WTC11 (cell line): ENCODE measurements around the gene GPR162. TPM values are rescaled to one million over a fixed set of nuclear protein-coding genes. Genes with fewer than 3 reads are reported as not detected.

Experiments used
- CBFB ChIP-seq: sonication (generic); formaldehyde crosslinking; IDR thresholded peaks from 2 replicates; pipeline ENCODE4 v1.8.1; 2022; ENCODE audit warnings: mild to moderate bottlenecking, low read depth, missing genetic modification reagents
- IRF2 ChIP-seq: sonication (generic); formaldehyde crosslinking; IDR thresholded peaks from 2 replicates; pipeline ENCODE4 v1.8.0; 2022; ENCODE audit warnings: low read depth, missing genetic modification reagents, borderline replicate concordance
- NFATC4 ChIP-seq: fragments of 250-450 bp; sonication (Bioruptor Pico); IDR thresholded peaks from 2 replicates; pipeline ENCODE4 v1.9.0; 2021; ENCODE audit warnings: mild to moderate bottlenecking
- NFE2L1 ChIP-seq: sonication (generic); formaldehyde crosslinking; IDR thresholded peaks from 2 replicates; pipeline ENCODE4 v1.8.1; 2023; ENCODE audit warnings: missing genetic modification reagents
- NFYB ChIP-seq: sonication (generic); formaldehyde crosslinking; conservative IDR thresholded peaks from 2 replicates; pipeline ENCODE4 v1.8.0; 2022; ENCODE audit warnings: low read depth, missing genetic modification reagents
- NR1H2 ChIP-seq: sonication (generic); formaldehyde crosslinking; IDR thresholded peaks from 2 replicates; pipeline ENCODE4 v1.9.0; 2021; ENCODE audit warnings: mild to moderate bottlenecking, moderate library complexity, missing genetic modification reagents
- OVOL2 ChIP-seq: fragments of 250-450 bp; sonication (Bioruptor Pico); IDR thresholded peaks from 2 replicates; pipeline ENCODE4 v1.9.0; 2021; ENCODE audit warnings: mild to moderate bottlenecking, borderline replicate concordance
- SP1 ChIP-seq: sonication (generic); formaldehyde crosslinking; conservative IDR thresholded peaks from 2 replicates; pipeline ENCODE4 v1.8.1; 2022; ENCODE audit warnings: missing genetic modification reagents
- TP53 ChIP-seq: sonication (generic); formaldehyde crosslinking; IDR thresholded peaks from 2 replicates; pipeline ENCODE4 v1.8.1; 2023; ENCODE audit warnings: mild to moderate bottlenecking, missing genetic modification reagents
- ZNF396 ChIP-seq: fragments of 250-450 bp; sonication (Bioruptor Pico); IDR thresholded peaks from 2 replicates; pipeline ENCODE4 v1.8.0; 2021; ENCODE audit warnings: mild to moderate bottlenecking, moderate library complexity, borderline replicate concordance
- ZNF671 ChIP-seq: fragments of 250-450 bp; sonication (Bioruptor Pico); IDR thresholded peaks from 2 replicates; pipeline ENCODE4 v1.8.0; 2021; ENCODE audit warnings: mild to moderate bottlenecking
- total RNA-seq: library from RNA; stranded (reverse); gene quantifications from 3 replicates; pipeline ENCODE4 v1.2.3, GENCODE V29; 2021
- TF ChIP-seq, protein P1 (sequence below): sonication (generic); formaldehyde crosslinking; conservative IDR thresholded peaks from 2 replicates; pipeline ENCODE4 v1.8.1; 2022; ENCODE audit warnings: mild to moderate bottlenecking, missing genetic modification reagents
- TF ChIP-seq, protein P2 (sequence below): sonication (generic); formaldehyde crosslinking; IDR thresholded peaks from 2 replicates; pipeline ENCODE4 v1.8.1; 2022; ENCODE audit warnings: low read depth, mild to moderate bottlenecking, moderate library complexity, missing genetic modification reagents, borderline replicate concordance
- TF ChIP-seq, protein P3 (sequence below): sonication (generic); formaldehyde crosslinking; IDR thresholded peaks from 2 replicates; pipeline ENCODE4 v1.8.0; 2023; ENCODE audit warnings: mild to moderate bottlenecking, missing genetic modification reagents
- TF ChIP-seq, protein P4 (sequence below): fragments of 250-450 bp; sonication (Bioruptor Pico); IDR thresholded peaks from 2 replicates; pipeline ENCODE4 v1.9.0; 2021; ENCODE audit warnings: mild to moderate bottlenecking
- TF ChIP-seq, protein P5 (sequence below): sonication (generic); formaldehyde crosslinking; IDR thresholded peaks from 2 replicates; pipeline ENCODE4 v1.8.1; 2022; ENCODE audit warnings: low read depth, missing genetic modification reagents, borderline replicate concordance
- TF ChIP-seq, protein P6 (sequence below): fragments of 250-450 bp; sonication (Bioruptor Pico); IDR thresholded peaks from 2 replicates; pipeline ENCODE4 v1.9.0; 2021; ENCODE audit warnings: moderate library complexity, mild to moderate bottlenecking, inconsistent platforms, borderline replicate concordance
- TF ChIP-seq, protein P7 (sequence below): sonication (generic); formaldehyde crosslinking; IDR thresholded peaks from 2 replicates; pipeline ENCODE4 v1.8.0; 2023; ENCODE audit warnings: missing genetic modification reagents
- TF ChIP-seq, protein P8 (sequence below): sonication (generic); formaldehyde crosslinking; IDR thresholded peaks from 2 replicates; pipeline ENCODE4 v1.8.1; 2022; ENCODE audit warnings: mild to moderate bottlenecking, missing genetic modification reagents, moderate library complexity, borderline replicate concordance
- TF ChIP-seq, protein P9 (sequence below): sonication (generic); formaldehyde crosslinking; IDR thresholded peaks from 2 replicates; pipeline ENCODE4 v1.8.1; 2023; ENCODE audit warnings: mild to moderate bottlenecking, missing genetic modification reagents, borderline replicate concordance

Gene GPR162
- total RNA-seq, 1 experiment from 2014 or later = 7.3 TPM

DNA sequence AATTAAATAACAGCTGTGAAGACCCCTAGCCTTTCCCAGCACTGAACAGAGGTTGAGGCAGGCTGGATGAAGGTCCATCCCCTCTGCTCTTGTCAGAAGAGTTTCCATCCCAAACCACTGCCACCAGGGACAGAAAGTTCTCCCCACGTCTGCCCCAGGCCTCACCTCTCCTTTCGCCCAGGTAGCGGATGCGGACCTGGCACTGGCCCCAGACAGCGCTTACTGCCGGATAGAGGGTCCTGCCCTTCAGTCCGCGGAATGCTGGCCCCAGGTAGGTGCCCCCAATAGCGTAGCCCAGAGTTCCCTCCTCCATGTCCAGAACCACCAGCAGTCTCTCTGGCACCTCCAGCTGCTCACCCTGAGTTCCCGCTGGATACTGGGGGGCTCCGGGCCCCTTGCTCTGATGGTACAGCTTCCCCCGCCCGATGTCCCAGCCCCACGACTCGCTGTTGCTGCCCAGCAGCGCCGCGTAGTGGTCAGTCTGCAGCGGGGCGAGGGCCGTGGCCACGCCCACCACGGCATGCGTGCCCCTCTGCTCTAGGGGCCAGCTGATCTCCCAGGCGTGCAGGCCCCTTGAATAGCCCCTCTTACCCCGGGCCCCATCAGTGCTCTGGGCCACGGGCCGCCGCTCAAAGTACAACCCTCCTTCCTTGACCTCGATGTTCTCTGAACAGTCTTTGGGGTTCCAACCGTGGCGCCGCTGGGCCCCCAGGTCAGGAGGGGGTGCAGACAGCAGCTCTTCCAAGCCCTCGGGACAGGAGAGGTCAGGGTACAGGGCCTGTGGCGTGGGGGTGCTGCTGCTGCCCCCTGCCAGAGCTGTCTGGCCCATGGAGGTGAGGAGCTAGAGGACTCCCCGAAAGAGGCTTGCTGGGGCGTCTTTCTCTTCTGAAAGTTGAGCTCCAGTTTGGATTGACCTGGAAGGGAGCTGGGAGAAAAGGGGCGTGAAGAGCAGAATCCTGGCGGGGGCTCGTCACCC, 50.7 kb downstream of the GPR162 start (continued):
- TF ChIP-seq, protein P1, sequence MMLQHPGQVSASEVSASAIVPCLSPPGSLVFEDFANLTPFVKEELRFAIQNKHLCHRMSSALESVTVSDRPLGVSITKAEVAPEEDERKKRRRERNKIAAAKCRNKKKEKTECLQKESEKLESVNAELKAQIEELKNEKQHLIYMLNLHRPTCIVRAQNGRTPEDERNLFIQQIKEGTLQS = no peak
- TF ChIP-seq, protein P2, sequence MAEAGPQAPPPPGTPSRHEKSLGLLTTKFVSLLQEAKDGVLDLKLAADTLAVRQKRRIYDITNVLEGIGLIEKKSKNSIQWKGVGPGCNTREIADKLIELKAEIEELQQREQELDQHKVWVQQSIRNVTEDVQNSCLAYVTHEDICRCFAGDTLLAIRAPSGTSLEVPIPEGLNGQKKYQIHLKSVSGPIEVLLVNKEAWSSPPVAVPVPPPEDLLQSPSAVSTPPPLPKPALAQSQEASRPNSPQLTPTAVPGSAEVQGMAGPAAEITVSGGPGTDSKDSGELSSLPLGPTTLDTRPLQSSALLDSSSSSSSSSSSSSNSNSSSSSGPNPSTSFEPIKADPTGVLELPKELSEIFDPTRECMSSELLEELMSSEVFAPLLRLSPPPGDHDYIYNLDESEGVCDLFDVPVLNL (CRISPR knock-in tag) = no peak
- TF ChIP-seq, protein P3, sequence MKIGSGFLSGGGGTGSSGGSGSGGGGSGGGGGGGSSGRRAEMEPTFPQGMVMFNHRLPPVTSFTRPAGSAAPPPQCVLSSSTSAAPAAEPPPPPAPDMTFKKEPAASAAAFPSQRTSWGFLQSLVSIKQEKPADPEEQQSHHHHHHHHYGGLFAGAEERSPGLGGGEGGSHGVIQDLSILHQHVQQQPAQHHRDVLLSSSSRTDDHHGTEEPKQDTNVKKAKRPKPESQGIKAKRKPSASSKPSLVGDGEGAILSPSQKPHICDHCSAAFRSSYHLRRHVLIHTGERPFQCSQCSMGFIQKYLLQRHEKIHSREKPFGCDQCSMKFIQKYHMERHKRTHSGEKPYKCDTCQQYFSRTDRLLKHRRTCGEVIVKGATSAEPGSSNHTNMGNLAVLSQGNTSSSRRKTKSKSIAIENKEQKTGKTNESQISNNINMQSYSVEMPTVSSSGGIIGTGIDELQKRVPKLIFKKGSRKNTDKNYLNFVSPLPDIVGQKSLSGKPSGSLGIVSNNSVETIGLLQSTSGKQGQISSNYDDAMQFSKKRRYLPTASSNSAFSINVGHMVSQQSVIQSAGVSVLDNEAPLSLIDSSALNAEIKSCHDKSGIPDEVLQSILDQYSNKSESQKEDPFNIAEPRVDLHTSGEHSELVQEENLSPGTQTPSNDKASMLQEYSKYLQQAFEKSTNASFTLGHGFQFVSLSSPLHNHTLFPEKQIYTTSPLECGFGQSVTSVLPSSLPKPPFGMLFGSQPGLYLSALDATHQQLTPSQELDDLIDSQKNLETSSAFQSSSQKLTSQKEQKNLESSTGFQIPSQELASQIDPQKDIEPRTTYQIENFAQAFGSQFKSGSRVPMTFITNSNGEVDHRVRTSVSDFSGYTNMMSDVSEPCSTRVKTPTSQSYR (CRISPR knock-in tag) = no peak
- peak; percentile 40; the same call in 1 of the 2 replicates for TF ChIP-seq NFE2L1
- TF ChIP-seq SP1 (CRISPR knock-in tag) = peak; percentile 99
- TF ChIP-seq, protein P4, sequence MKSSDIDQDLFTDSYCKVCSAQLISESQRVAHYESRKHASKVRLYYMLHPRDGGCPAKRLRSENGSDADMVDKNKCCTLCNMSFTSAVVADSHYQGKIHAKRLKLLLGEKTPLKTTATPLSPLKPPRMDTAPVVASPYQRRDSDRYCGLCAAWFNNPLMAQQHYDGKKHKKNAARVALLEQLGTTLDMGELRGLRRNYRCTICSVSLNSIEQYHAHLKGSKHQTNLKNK (CRISPR knock-in tag) = no peak
- TF ChIP-seq TP53 = peak; percentile 38; the same call in 1 of the 2 replicates
- TF ChIP-seq IRF2 = no peak
- TF ChIP-seq, protein P5, sequence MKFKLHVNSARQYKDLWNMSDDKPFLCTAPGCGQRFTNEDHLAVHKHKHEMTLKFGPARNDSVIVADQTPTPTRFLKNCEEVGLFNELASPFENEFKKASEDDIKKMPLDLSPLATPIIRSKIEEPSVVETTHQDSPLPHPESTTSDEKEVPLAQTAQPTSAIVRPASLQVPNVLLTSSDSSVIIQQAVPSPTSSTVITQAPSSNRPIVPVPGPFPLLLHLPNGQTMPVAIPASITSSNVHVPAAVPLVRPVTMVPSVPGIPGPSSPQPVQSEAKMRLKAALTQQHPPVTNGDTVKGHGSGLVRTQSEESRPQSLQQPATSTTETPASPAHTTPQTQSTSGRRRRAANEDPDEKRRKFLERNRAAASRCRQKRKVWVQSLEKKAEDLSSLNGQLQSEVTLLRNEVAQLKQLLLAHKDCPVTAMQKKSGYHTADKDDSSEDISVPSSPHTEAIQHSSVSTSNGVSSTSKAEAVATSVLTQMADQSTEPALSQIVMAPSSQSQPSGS (CRISPR knock-in tag) = no peak
- TF ChIP-seq, protein P6, sequence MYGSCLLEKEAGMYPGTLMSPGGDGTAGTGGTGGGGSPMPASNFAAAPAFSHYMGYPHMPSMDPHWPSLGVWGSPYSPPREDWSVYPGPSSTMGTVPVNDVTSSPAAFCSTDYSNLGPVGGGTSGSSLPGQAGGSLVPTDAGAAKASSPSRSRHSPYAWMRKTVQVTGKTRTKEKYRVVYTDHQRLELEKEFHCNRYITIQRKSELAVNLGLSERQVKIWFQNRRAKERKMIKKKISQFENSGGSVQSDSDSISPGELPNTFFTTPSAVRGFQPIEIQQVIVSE (CRISPR knock-in tag) = no peak
- TF ChIP-seq, protein P7, sequence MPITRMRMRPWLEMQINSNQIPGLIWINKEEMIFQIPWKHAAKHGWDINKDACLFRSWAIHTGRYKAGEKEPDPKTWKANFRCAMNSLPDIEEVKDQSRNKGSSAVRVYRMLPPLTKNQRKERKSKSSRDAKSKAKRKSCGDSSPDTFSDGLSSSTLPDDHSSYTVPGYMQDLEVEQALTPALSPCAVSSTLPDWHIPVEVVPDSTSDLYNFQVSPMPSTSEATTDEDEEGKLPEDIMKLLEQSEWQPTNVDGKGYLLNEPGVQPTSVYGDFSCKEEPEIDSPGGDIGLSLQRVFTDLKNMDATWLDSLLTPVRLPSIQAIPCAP (CRISPR knock-in tag) = no peak
- no peak for TF ChIP-seq NFYB (CRISPR knock-in tag)
- no peak; the same call in 1 of the 2 replicates for TF ChIP-seq CBFB (CRISPR knock-in tag)
- TF ChIP-seq NFATC4 = peak; percentile 41; the same call in 1 of the 2 replicates
- TF ChIP-seq, protein P8, sequence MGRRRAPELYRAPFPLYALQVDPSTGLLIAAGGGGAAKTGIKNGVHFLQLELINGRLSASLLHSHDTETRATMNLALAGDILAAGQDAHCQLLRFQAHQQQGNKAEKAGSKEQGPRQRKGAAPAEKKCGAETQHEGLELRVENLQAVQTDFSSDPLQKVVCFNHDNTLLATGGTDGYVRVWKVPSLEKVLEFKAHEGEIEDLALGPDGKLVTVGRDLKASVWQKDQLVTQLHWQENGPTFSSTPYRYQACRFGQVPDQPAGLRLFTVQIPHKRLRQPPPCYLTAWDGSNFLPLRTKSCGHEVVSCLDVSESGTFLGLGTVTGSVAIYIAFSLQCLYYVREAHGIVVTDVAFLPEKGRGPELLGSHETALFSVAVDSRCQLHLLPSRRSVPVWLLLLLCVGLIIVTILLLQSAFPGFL (CRISPR knock-in tag) = no peak
- TF ChIP-seq, protein P9, sequence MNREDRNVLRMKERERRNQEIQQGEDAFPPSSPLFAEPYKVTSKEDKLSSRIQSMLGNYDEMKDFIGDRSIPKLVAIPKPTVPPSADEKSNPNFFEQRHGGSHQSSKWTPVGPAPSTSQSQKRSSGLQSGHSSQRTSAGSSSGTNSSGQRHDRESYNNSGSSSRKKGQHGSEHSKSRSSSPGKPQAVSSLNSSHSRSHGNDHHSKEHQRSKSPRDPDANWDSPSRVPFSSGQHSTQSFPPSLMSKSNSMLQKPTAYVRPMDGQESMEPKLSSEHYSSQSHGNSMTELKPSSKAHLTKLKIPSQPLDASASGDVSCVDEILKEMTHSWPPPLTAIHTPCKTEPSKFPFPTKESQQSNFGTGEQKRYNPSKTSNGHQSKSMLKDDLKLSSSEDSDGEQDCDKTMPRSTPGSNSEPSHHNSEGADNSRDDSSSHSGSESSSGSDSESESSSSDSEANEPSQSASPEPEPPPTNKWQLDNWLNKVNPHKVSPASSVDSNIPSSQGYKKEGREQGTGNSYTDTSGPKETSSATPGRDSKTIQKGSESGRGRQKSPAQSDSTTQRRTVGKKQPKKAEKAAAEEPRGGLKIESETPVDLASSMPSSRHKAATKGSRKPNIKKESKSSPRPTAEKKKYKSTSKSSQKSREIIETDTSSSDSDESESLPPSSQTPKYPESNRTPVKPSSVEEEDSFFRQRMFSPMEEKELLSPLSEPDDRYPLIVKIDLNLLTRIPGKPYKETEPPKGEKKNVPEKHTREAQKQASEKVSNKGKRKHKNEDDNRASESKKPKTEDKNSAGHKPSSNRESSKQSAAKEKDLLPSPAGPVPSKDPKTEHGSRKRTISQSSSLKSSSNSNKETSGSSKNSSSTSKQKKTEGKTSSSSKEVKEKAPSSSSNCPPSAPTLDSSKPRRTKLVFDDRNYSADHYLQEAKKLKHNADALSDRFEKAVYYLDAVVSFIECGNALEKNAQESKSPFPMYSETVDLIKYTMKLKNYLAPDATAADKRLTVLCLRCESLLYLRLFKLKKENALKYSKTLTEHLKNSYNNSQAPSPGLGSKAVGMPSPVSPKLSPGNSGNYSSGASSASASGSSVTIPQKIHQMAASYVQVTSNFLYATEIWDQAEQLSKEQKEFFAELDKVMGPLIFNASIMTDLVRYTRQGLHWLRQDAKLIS (CRISPR knock-in tag) = 0 out of 2 replicates have a peak, but pooled peaks have one; percentile 26
- no peak for TF ChIP-seq NR1H2
- no peak for TF ChIP-seq OVOL2 (CRISPR knock-in tag)
- TF ChIP-seq ZNF396 = no peak
- 0 out of 2 replicates have a peak, but pooled peaks have one; percentile 13 for TF ChIP-seq ZNF671
